ENCODE data around the gene KIF26A. TPM values are rescaled to one million over a fixed set of nuclear protein-coding genes. Genes with fewer than 3 reads are reported as not detected.

Gene KIF26A
- polyA plus RNA-seq, 1 of the 3 experiments (the other 2 are of a cell fraction): 1.7 TPM

DNA sequence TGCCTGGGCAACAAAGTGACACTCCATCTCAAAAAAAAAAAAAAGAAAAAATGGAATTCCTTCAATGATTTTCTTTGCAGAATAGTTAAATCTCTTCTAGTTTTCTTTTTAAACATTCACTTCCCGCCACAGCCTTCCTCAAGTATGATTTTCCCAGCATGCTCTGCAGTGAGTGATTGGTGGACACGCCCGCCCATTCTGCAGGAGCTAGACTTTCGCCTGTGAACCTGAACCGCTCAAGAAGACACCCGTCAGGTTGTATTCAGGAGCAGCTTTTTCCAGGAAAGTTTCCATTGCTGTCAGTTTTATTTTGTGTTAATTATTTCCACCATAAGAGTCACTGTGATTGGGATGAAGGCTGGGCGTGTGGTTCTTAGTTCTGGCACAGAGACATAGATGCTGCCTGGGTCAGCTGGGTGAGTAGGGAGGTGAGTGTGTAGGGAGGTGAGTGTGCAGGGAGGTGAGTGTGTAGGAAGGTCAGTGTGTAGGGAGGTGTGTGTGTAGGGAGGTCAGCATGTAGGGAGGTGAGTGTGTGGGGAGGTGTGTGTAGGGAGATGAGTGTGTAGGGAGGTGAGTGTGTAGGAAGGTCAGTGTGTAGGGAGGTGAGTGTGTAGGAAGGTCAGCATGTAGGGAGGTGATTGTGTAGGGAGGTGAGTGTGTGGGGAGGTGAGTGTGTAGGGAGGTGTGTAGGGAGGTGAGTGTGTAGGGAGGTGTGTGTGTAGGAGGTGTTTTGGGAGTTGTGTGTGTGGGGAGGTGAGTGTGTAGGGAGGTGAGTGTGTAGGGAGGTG is 76.2 kb downstream of the KIF26A start (continued):
- TF ChIP-seq, protein P1, sequence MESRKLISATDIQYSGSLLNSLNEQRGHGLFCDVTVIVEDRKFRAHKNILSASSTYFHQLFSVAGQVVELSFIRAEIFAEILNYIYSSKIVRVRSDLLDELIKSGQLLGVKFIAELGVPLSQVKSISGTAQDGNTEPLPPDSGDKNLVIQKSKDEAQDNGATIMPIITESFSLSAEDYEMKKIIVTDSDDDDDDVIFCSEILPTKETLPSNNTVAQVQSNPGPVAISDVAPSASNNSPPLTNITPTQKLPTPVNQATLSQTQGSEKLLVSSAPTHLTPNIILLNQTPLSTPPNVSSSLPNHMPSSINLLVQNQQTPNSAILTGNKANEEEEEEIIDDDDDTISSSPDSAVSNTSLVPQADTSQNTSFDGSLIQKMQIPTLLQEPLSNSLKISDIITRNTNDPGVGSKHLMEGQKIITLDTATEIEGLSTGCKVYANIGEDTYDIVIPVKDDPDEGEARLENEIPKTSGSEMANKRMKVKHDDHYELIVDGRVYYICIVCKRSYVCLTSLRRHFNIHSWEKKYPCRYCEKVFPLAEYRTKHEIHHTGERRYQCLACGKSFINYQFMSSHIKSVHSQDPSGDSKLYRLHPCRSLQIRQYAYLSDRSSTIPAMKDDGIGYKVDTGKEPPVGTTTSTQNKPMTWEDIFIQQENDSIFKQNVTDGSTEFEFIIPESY (IDR thresholded peaks at IDR 0.05; ENCODE audit: borderline replicate concordance, low read depth): no peak
- TF ChIP-seq RCOR1 (IDR thresholded peaks at IDR 0.05; ENCODE audit: low read length) (no peak), FOXJ3 (CRISPR knock-in tag; IDR thresholded peaks at IDR 0.05) (no peak), FOXM1 (IDR thresholded peaks at IDR 0.05; ENCODE audit: low read depth) (no peak)
- TF ChIP-seq, protein P2, sequence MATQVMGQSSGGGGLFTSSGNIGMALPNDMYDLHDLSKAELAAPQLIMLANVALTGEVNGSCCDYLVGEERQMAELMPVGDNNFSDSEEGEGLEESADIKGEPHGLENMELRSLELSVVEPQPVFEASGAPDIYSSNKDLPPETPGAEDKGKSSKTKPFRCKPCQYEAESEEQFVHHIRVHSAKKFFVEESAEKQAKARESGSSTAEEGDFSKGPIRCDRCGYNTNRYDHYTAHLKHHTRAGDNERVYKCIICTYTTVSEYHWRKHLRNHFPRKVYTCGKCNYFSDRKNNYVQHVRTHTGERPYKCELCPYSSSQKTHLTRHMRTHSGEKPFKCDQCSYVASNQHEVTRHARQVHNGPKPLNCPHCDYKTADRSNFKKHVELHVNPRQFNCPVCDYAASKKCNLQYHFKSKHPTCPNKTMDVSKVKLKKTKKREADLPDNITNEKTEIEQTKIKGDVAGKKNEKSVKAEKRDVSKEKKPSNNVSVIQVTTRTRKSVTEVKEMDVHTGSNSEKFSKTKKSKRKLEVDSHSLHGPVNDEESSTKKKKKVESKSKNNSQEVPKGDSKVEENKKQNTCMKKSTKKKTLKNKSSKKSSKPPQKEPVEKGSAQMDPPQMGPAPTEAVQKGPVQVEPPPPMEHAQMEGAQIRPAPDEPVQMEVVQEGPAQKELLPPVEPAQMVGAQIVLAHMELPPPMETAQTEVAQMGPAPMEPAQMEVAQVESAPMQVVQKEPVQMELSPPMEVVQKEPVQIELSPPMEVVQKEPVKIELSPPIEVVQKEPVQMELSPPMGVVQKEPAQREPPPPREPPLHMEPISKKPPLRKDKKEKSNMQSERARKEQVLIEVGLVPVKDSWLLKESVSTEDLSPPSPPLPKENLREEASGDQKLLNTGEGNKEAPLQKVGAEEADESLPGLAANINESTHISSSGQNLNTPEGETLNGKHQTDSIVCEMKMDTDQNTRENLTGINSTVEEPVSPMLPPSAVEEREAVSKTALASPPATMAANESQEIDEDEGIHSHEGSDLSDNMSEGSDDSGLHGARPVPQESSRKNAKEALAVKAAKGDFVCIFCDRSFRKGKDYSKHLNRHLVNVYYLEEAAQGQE (IDR thresholded peaks at IDR 0.05; ENCODE audit: low read depth, low read length): no peak

DNA sequence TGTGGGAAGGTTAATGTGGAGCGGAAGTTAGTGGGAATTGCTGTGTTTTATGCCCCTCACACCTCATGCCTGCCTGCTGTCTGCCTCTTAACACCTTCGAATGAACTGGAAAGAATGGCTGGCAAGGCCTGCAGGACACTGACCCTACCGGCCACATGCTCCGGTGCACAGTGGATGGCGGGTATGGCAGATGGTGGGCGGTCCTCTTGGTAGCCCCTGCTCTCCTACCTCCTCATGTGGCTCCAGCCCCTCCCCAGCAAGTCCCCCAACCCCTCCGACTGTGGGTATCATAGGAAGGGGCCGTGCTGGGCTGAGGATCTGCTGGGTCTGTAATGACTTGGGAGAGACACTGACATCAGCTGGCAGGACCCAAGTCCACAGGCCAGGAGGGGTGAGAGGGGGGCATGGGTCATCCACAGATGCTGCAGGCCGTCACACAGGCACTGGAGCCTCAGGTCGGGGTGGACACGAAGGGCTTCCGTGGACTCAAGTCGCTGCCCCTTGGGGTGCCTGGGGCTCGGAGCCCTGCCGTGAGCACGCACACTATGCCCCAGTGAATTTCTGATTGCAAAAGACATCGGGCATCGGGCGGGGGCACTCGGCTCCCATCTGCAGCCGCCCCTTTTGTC is 77.4 kb downstream of the KIF26A start:
- H2AFZ ChIP-seq (ENCODE audit: low read depth): no peak overlapping the region
- no peaks in the 10 kb centered on the region for H3K36me3 ChIP-seq (replicated peaks in 1 of 2; ENCODE audit: control insufficient read depth in 1 of 2, insufficient read depth in 2 of 2, low read length in 1 of 2)
- H4K20me1 ChIP-seq (ENCODE audit: insufficient read depth): no peaks in the 10 kb centered on the region
- TF ChIP-seq GATA2 (CRISPR knock-in tag; IDR thresholded peaks at IDR 0.05) (no peak), POLR2AphosphoS5 (IDR thresholded peaks at IDR 0.05; ENCODE audit: low read depth, low read length) (no peak), RAD21 (IDR thresholded peaks at IDR 0.05; ENCODE audit: low read length) (no peak), NRF1 (IDR thresholded peaks at IDR 0.05; ENCODE audit: low read depth, low read length) (no peak)
- DNase-seq: no peak
- POLR2A ChIA-PET: no interaction called here
- H3K4me2 ChIP-seq: no peak overlapping the region
- H3K9ac ChIP-seq: no peak overlapping the region
- H3K27ac ChIP-seq (ENCODE audit: low read depth in 2 of 2, low read length in 1 of 2): no peak overlapping the region
- no peaks in the 10 kb centered on the region for H3K9me3 ChIP-seq
- 66% methylated on average over 11 of the region's 21 CpGs for WGBS (ENCODE audit: low lambda C conversion rate)
- CTCF ChIA-PET: interaction anchor here (1.3 kb wide), 1 partner anchor 30 kb away, joined by 4 read pairs; no protein-coding TSS in a partner anchor
- no peaks in the 10 kb centered on the region for H3K27me3 ChIP-seq (ENCODE audit: insufficient read depth)
- H3F3A ChIP-seq (replicated peaks; ENCODE audit: insufficient read depth): no peaks in the 10 kb centered on the region
- H3K9me2 ChIP-seq: no peaks in the 10 kb centered on the region
- no peaks in the 10 kb centered on the region for H3K79me2 ChIP-seq (ENCODE audit: insufficient read depth)
- H3K4me1 ChIP-seq (ENCODE audit: control insufficient read depth in 1 of 2, insufficient read depth in 2 of 2, low read depth in 1 of 2, low read length in 1 of 2): peaks cover 0 to 9% of the 10 kb centered on the region in 2 experiments; a peak in 1 of 4 replicates
- H3K4me3 ChIP-seq (ENCODE audit: low read depth in 2 of 2, low read length in 1 of 2): no peak overlapping the region

Measured in SK-N-SH (cell line).